ENCODE data around the gene INVS. TPM values are rescaled to one million over a fixed set of nuclear protein-coding genes. Genes with fewer than 3 reads are reported as not detected.

Gene INVS
- total and polyA plus RNA-seq, 2 of the 13 experiments (the other 11 are each of a cell fraction or from before 2014, with no cell fraction given): 11.3 to 16.3 TPM

DNA sequence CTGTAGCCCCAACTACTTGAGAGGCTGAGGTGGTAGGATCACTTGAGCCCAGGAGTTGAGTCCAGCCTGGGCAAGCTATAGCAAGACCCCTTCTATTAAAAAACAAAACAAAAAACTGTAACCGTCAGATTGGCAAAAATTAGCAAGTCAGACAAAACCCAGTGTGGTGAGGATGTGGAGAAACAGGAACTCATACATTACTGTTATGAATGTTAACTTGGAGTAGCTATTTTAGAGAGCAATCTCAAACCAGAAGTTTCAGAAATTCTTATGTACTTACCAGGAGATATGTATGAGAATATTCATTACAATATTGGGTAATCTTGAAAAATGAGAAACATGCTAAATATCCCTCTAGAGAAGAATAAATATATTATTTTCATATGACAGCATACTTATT lies 120.3 kb downstream of the INVS start:
- intact Hi-C loops (cut with micrococcal nuclease; ENCODE audit: unreplicated experiment): no loop called here
- no peaks in the 10 kb centered on the region for H4K20me1 ChIP-seq (ENCODE audit: insufficient read depth, low read length)
- peaks cover 0 to 6% of the 10 kb centered on the region in 2 experiments; a peak in 2 of 5 replicates for H3K36me3 ChIP-seq (replicated peaks in 1 of 2; ENCODE audit: control insufficient read depth in 1 of 2, insufficient read depth in 2 of 2, low read length in 2 of 2)
- WGBS (ENCODE audit: low lambda C conversion rate): 93% methylated on average over 1 of the region's 1 CpG
- H3K27me3 ChIP-seq (ENCODE audit: control insufficient read depth in 1 of 2, insufficient read depth in 2 of 2, low read length in 2 of 2): no peaks in the 10 kb centered on the region
- no peak overlapping the region for H3K9ac ChIP-seq (ENCODE audit: insufficient read depth, low read depth, low read length)
- H3K4me3 ChIP-seq (replicated peaks in 1 of 3; ENCODE audit: insufficient read depth in 1 of 3, low read depth in 2 of 3, low read length in 3 of 3): no peak overlapping the region
- no peak overlapping the region for H2AFZ ChIP-seq (ENCODE audit: low read length)
- ChIA-PET CTCF (ENCODE audit: low intra/inter-chr PET ratio, low total read pairs) (no interaction called here), POLR2A (no interaction called here)
- H3K27ac ChIP-seq (ENCODE audit: extremely low read length, insufficient read depth, low read length): no peak overlapping the region
- in situ Hi-C loops (cut with HindIII; ENCODE audit: extremely low pct_ligation_motif_present, low pct_unique_long_range_greater_than_20kb): loop anchor here (10.0 kb wide), 1 partner anchor 195 kb away; no protein-coding TSS in a partner anchor
- no peak for ATAC-seq
- no peak overlapping the region for H3K4me2 ChIP-seq (ENCODE audit: low read depth, low read length)
- H3K79me2 ChIP-seq (ENCODE audit: insufficient read depth, low read length): no peaks in the 10 kb centered on the region
- no peak for FAIRE-seq
- peaks cover 8% of the 10 kb centered on the region; the same call in 1 of the 2 replicates for H3K4me1 ChIP-seq (ENCODE audit: insufficient read depth, low read length)
- TF ChIP-seq ZNF235 (CRISPR knock-in tag; IDR thresholded peaks at IDR 0.05; ENCODE audit: borderline replicate concordance): no peak
- no peak for TF ChIP-seq ZNF619 (CRISPR knock-in tag; IDR thresholded peaks at IDR 0.05)
- TF ChIP-seq, protein P1, sequence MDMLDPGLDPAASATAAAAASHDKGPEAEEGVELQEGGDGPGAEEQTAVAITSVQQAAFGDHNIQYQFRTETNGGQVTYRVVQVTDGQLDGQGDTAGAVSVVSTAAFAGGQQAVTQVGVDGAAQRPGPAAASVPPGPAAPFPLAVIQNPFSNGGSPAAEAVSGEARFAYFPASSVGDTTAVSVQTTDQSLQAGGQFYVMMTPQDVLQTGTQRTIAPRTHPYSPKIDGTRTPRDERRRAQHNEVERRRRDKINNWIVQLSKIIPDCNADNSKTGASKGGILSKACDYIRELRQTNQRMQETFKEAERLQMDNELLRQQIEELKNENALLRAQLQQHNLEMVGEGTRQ (IDR thresholded peaks at IDR 0.05; ENCODE audit: low read depth, low read length): no peak
- TF ChIP-seq, protein P1 (CRISPR knock-in tag; IDR thresholded peaks at IDR 0.05; ENCODE audit: borderline replicate concordance): no peak
- TF ChIP-seq JARID2 (CRISPR knock-in tag; IDR thresholded peaks at IDR 0.05; ENCODE audit: insufficient replicate concordance): no peak
- no peak for TF ChIP-seq RERE (CRISPR knock-in tag; IDR thresholded peaks at IDR 0.05; ENCODE audit: low read depth)
- TF ChIP-seq ZNF333 (CRISPR knock-in tag; IDR thresholded peaks at IDR 0.05; ENCODE audit: borderline replicate concordance): no peak
- TF ChIP-seq, protein P2, sequence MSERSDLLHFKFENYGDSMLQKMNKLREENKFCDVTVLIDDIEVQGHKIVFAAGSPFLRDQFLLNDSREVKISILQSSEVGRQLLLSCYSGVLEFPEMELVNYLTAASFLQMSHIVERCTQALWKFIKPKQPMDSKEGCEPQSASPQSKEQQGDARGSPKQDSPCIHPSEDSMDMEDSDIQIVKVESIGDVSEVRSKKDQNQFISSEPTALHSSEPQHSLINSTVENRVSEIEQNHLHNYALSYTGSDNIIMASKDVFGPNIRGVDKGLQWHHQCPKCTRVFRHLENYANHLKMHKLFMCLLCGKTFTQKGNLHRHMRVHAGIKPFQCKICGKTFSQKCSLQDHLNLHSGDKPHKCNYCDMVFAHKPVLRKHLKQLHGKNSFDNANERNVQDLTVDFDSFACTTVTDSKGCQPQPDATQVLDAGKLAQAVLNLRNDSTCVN (CRISPR knock-in tag; IDR thresholded peaks at IDR 0.05; ENCODE audit: borderline replicate concordance): no peak
- no peak for TF ChIP-seq ZNF737 (CRISPR knock-in tag; IDR thresholded peaks at IDR 0.05; ENCODE audit: borderline replicate concordance)
- no peak for TF ChIP-seq ZNF768 (CRISPR knock-in tag; IDR thresholded peaks at IDR 0.05)
- TF ChIP-seq, protein P3, sequence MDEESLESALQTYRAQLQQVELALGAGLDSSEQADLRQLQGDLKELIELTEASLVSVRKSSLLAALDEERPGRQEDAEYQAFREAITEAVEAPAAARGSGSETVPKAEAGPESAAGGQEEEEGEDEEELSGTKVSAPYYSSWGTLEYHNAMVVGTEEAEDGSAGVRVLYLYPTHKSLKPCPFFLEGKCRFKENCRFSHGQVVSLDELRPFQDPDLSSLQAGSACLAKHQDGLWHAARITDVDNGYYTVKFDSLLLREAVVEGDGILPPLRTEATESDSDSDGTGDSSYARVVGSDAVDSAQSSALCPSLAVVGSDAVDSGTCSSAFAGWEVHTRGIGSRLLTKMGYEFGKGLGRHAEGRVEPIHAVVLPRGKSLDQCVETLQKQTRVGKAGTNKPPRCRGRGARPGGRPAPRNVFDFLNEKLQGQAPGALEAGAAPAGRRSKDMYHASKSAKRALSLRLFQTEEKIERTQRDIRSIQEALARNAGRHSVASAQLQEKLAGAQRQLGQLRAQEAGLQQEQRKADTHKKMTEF (CRISPR knock-in tag; IDR thresholded peaks at IDR 0.05): no peak
- TF ChIP-seq ZNF563 (CRISPR knock-in tag; IDR thresholded peaks at IDR 0.05): no peak
- H3K9me3 ChIP-seq (ENCODE audit: low read length): no peaks in the 10 kb centered on the region
- no peak for DNase-seq (ENCODE audit: low spot score)
- no TSS peak for BruUV-seq (replicated peaks)

All from HepG2 (cell line).